IMR-90 (cell line): ENCODE data around the gene BRAF.

Experiments
- BHLHE40 ChIP-seq: fragments of 150-350 bp; IDR thresholded peaks from 2 replicates; pipeline ENCODE4 v1.6.1; 2016; ENCODE audit warnings: mild to moderate bottlenecking, low read depth, low read length
- CEBPB ChIP-seq: IDR thresholded peaks from 2 replicates; pipeline ENCODE4 v1.6.1; 2012; ENCODE audit warnings: low read depth, low read length, improper control_type of control experiment
- CHD1 ChIP-seq: IDR thresholded peaks from 2 replicates; pipeline ENCODE4 v1.6.1; 2012; ENCODE audit warnings: low read depth, low read length, improper control_type of control experiment
- MAFK ChIP-seq: IDR thresholded peaks from 2 replicates; pipeline ENCODE4 v1.6.1; 2012; ENCODE audit warnings: low read depth, low read length, improper control_type of control experiment
- NFE2L2 ChIP-seq: fragments of 150-350 bp; IDR thresholded peaks from 2 replicates; pipeline ENCODE4 v1.6.1; 2016; ENCODE audit warnings: low read depth, mild to moderate bottlenecking, low read length
- POLR2A ChIP-seq: IDR thresholded peaks from 2 replicates; pipeline ENCODE4 v1.6.1; 2012; ENCODE audit warnings: mild to moderate bottlenecking, low read depth, low read length
- RAD21 ChIP-seq: IDR thresholded peaks from 2 replicates; pipeline ENCODE4 v1.6.1; 2012; ENCODE audit warnings: low read length, improper control_type of control experiment
- RFX5 ChIP-seq: IDR thresholded peaks from 2 replicates; pipeline ENCODE4 v1.8.0; 2012; ENCODE audit warnings: low read depth, mild to moderate bottlenecking, low read length, moderate library complexity
- TF ChIP-seq, protein P1 (sequence below): conservative IDR thresholded peaks from 2 replicates; pipeline ENCODE4 v1.5.1; 2012; ENCODE audit warnings: mild to moderate bottlenecking, low read depth, low read length, improper control_type of control experiment
- TF ChIP-seq, protein P2 (sequence below): fragments of 150-350 bp; IDR thresholded peaks from 2 replicates; pipeline ENCODE4 v1.6.1; 2017; ENCODE audit warnings: mild to moderate bottlenecking, antibody characterized with exemption, low read length, low read depth

GRCh38 chr7:140972876-140973829 lies 48.4 kb upstream of the BRAF start:
- TF ChIP-seq, protein P1, sequence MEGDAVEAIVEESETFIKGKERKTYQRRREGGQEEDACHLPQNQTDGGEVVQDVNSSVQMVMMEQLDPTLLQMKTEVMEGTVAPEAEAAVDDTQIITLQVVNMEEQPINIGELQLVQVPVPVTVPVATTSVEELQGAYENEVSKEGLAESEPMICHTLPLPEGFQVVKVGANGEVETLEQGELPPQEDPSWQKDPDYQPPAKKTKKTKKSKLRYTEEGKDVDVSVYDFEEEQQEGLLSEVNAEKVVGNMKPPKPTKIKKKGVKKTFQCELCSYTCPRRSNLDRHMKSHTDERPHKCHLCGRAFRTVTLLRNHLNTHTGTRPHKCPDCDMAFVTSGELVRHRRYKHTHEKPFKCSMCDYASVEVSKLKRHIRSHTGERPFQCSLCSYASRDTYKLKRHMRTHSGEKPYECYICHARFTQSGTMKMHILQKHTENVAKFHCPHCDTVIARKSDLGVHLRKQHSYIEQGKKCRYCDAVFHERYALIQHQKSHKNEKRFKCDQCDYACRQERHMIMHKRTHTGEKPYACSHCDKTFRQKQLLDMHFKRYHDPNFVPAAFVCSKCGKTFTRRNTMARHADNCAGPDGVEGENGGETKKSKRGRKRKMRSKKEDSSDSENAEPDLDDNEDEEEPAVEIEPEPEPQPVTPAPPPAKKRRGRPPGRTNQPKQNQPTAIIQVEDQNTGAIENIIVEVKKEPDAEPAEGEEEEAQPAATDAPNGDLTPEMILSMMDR, result no peak
- TF ChIP-seq NFE2L2 (no peak), RAD21 (no peak), POLR2A (no peak), RFX5 (no peak), MAFK (no peak), CHD1 (no peak), BHLHE40 (no peak), CEBPB (no peak)
- TF ChIP-seq, protein P2, sequence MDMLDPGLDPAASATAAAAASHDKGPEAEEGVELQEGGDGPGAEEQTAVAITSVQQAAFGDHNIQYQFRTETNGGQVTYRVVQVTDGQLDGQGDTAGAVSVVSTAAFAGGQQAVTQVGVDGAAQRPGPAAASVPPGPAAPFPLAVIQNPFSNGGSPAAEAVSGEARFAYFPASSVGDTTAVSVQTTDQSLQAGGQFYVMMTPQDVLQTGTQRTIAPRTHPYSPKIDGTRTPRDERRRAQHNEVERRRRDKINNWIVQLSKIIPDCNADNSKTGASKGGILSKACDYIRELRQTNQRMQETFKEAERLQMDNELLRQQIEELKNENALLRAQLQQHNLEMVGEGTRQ, result no peak
